GM15510 (cell line): ENCODE data around the gene ALG9.

Experiments
- POLR2A ChIP-seq: IDR thresholded peaks from 3 replicates; pipeline ENCODE4 v1.6.1; 2011; ENCODE audit warnings: borderline replicate concordance; ENCODE audit not compliant: insufficient read length; ENCODE audit errors: extremely low read depth

Gene ALG9

GRCh38 chr11:111826322-111826950 lies 44.9 kb downstream of the ALG9 start:
- TF ChIP-seq POLR2A, result no peak

DNA sequence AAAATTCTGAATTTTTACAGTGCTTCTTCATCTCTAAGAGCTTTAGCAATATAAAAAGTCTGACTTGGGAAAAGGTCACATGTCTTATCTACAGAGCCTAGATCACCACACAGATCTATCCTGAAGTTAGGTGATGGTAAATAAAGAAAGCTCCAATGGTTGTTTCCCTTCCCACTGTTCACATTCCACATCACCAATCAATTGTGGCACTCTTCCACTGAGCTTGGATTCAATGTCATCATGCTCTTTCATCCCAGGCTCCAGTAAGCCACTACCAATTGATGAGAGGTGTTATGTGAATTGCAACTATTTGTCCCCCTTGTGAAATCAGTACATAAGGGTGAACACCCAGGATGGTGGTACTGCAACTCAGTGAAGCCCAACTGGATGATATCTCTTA lies 47.8 kb downstream of the ALG9 start:
- TF ChIP-seq POLR2A, result no peak

- TF ChIP-seq POLR2A, result no peak
Measured at GRCh38 chr11:111823131-111823530, 48.2 kb downstream of the ALG9 start.

GRCh38 chr11:111819829-111820237 lies 51.5 kb downstream of the ALG9 start:
- no peak for TF ChIP-seq POLR2A

GRCh38 chr11:111819161-111819828 lies 52.1 kb downstream of the ALG9 start:
- no peak for TF ChIP-seq POLR2A

- TF ChIP-seq POLR2A, result no peak
Measured at GRCh38 chr11:111815489-111815888, 55.9 kb downstream of the ALG9 start.

DNA sequence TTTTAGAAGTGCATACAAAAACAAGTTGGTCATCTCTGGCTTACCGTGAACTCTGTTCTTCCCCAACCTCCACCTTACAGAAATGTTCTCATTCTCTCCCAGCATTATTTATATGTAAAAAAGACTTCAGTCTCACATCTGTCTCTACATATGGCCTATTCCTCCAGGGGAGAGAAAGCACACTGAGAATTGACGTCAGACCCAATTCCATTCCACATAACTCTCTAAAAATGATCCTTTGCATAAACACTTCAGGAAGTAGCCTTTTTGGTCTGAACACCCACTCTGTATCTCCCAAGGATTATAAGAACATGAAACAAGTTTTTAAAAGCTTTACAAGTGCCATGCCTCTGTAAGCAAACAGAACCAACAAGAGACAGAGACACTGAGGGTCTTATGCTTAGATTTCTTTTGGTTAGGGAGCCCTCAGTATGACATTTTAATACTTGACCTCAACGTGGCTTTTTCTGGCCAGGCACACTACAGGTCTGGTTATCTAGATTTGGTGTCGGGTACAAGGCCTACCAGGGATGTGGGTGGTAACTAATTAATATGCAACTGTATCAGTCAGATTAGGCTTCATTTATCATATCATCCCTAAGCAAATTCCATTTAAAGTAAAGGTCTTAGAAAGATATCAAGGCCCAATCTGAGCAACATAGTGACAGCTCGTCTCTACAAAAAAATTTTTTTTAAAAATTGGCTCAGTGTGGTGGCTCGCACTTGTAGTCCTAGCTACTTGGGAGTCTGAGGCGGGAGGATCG lies 56.6 kb downstream of the ALG9 start:
- no peak for TF ChIP-seq POLR2A

DNA sequence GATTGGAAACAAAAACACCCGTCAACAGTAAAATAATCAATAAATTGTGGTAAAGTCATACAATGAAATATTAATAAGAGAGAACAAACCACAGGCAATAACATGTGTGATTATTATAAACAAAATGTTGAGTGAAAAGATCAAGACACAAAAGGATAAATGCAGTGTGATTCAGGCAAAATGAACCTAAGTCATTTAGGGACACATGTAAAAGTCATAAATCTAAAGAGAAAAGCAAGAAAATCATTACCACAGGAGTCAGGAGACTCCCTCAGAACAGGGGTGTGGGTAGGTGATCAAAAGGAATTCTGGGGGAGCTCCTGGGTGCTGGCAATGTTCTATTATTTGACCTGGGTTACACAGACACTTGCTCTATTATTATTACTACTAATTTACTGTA lies 57.3 kb downstream of the ALG9 start:
- no peak for TF ChIP-seq POLR2A

- TF ChIP-seq POLR2A, result no peak
Measured at GRCh38 chr11:111812211-111812610, 59.2 kb downstream of the ALG9 start.

DNA sequence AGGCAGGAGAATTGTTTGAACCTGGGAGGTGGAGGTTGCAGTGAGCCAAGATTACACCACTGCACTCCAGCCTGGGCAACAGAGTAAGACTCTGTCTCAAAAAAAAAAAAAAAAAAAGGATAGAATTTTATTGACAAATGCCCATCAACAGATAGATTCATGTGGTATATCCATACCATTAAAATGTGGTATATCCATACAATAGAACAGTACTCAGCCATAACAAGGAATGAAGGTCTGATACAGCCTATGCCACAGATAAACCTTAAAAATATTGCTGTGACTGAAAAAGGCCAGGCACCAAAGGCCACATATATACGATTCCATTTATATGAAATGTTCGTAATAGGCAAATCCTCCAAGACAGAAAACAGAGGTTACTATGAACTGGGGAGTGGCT lies 59.9 kb downstream of the ALG9 start:
- TF ChIP-seq POLR2A, result no peak

- TF ChIP-seq POLR2A, result no peak
Measured at GRCh38 chr11:111808834-111809233, 62.5 kb downstream of the ALG9 start.

- TF ChIP-seq POLR2A, result no peak
Measured at GRCh38 chr11:111808063-111808588, 63.3 kb downstream of the ALG9 start.

GRCh38 chr11:111807076-111807475 lies 64.3 kb downstream of the ALG9 start:
- no peak for TF ChIP-seq POLR2A

- TF ChIP-seq POLR2A, result no peak
Measured at GRCh38 chr11:111801135-111801534, 70.2 kb downstream of the ALG9 start.

DNA sequence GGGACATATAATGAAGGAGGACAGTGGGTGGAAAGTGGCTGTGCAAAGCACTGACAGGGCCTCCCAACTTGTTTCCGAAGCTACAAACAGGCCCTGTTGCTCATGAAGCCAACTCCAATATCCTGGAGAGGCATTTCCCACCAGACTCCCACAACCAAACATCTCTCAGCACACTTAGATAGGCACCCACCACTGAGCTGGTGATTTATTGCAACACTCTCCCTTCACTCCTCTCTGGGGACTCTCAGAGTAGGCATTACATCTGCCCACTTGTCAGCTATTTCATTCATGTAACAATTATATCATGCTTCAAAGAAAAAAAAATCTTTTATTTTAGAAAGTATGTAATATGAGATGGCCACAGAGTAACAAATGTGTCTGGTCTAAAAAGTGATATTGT lies 73.1 kb downstream of the ALG9 start:
- TF ChIP-seq POLR2A, result no peak

- TF ChIP-seq POLR2A, result no peak
Measured at GRCh38 chr11:111797145-111797581, 74.2 kb downstream of the ALG9 start.

DNA sequence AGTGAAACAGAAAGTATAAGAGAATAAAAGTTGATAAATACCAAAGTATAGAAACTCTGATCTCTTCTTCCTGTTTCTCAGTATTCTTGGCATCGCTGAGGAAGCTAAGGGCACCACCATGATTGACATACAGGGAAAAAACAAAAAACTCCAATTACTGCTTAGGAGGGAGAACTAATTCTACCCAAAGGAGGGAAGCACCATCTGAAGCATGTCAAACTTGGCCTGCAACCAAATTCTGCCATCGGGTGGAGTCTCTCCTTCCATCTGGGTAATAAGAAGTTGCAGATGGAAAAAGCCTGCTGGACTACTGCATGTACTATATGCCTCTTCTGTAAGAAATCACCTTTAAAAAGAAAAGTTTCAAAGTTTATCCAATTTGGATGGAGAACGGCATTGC lies 74.7 kb downstream of the ALG9 start:
- TF ChIP-seq POLR2A, result no peak
